Neural cell (in vitro differentiated cells): ENCODE results near the gene ICA1.

Experiments used
- CTCF ChIP-seq: fragments of 450-650 bp; IDR thresholded peaks from 2 replicates; pipeline ENCODE4 v1.5.1; 2014; ENCODE audit warnings: antibody characterized with exemption, mild to moderate bottlenecking, moderate library complexity; ENCODE audit not compliant: poor library complexity, severe bottlenecking
- EP300 ChIP-seq: fragments of 450-650 bp; conservative IDR thresholded peaks from 2 replicates; pipeline ENCODE4 v1.6.1; 2014; ENCODE audit warnings: antibody characterized with exemption, mild to moderate bottlenecking, moderate library complexity; ENCODE audit not compliant: poor library complexity, severe bottlenecking
- EZH2 ChIP-seq: fragments of 200-600, 300-800 bp; shearing (Covaris generic), sonication (generic); IDR thresholded peaks from 2 replicates; pipeline ENCODE4 v1.6.1; 2014; ENCODE audit warnings: antibody characterized with exemption, low read length, borderline replicate concordance, mild to moderate bottlenecking; ENCODE audit not compliant: insufficient read depth, poor library complexity, severe bottlenecking
- MXI1 ChIP-seq: fragments of 450-650 bp; conservative IDR thresholded peaks from 2 replicates; pipeline ENCODE4 v1.6.1; 2014; ENCODE audit warnings: antibody characterized with exemption, mild to moderate bottlenecking; ENCODE audit not compliant: poor library complexity, severe bottlenecking
- POLR2AphosphoS5 ChIP-seq: IDR thresholded peaks from 2 replicates; pipeline ENCODE4 v1.6.1; 2012
- REST ChIP-seq: IDR thresholded peaks from 2 replicates; pipeline ENCODE4 v1.6.1; 2012; ENCODE audit warnings: borderline replicate concordance
- SMC3 ChIP-seq: fragments of 450-650 bp; conservative IDR thresholded peaks from 2 replicates; pipeline ENCODE4 v1.6.1; 2014; ENCODE audit warnings: antibody characterized with exemption, mild to moderate bottlenecking, moderate library complexity; ENCODE audit not compliant: poor library complexity
- TAF1 ChIP-seq: IDR thresholded peaks from 2 replicates; pipeline ENCODE4 v1.6.1; 2012; ENCODE audit warnings: low read depth

GRCh38 chr7:8208816-8209215, 53.2 kb downstream of the ICA1 start:
- no peak for TF ChIP-seq CTCF
- TF ChIP-seq POLR2AphosphoS5: no peak
- TF ChIP-seq SMC3: no peak
- no peak for TF ChIP-seq EP300
- TF ChIP-seq EZH2: no peak
- TF ChIP-seq REST: no peak
- no peak for TF ChIP-seq TAF1
- no peak for TF ChIP-seq MXI1
